Lung (tissue), 12 donors: Measurements from ENCODE around the gene ESR1. TPM values are rescaled to one million over a fixed set of nuclear protein-coding genes. Genes with fewer than 3 reads are reported as not detected.

Source experiments
- ATAC-seq: fragments of 200-7000 bp; cut with Tn5 transposase; one replicate; pipeline ENCODE4 v1.9.1; 2020; ENCODE audit warnings: moderate number of reproducible peaks; ENCODE audit not compliant: insufficient read depth, low FRiP score
- DNase-seq, 3 donors: peaks; one replicate each; pipeline ENCODE4 v3.0.0-alpha.2; 2013 to 2017
- H3K27ac ChIP-seq, 2 donors: one replicate each; pipeline ENCODE4 v1.5.1; 2013; ENCODE audit warnings: mild to moderate bottlenecking in 2 of 2, moderate library complexity in 2 of 2, control low read depth in 1 of 2, inconsistent platforms in 1 of 2, low read depth in 1 of 2, low read length in 1 of 2
- H3K27me3 ChIP-seq, 3 donors: one replicate each; pipeline ENCODE4 v1.5.1; 2013; ENCODE audit warnings: low read length in 2 of 3; ENCODE audit not compliant: control insufficient read depth in 3 of 3, insufficient read depth in 3 of 3
- H3K36me3 ChIP-seq, 4 donors: one replicate each; pipeline ENCODE4 v1.5.1; 2013; ENCODE audit warnings: low read length in 4 of 4, mild to moderate bottlenecking in 1 of 4, moderate library complexity in 1 of 4; ENCODE audit not compliant: control insufficient read depth in 4 of 4, insufficient read depth in 4 of 4
- H3K4me1 ChIP-seq, 5 donors: one replicate each; pipeline ENCODE4 v1.5.1; 2013; ENCODE audit warnings: low read length in 5 of 5, mild to moderate bottlenecking in 2 of 5, moderate library complexity in 1 of 5; ENCODE audit not compliant: control insufficient read depth in 5 of 5, insufficient read depth in 5 of 5
- H3K4me3 ChIP-seq: one replicate; pipeline ENCODE4 v1.5.1; 2013; ENCODE audit warnings: mild to moderate bottlenecking, control low read depth, moderate library complexity
- H3K9ac ChIP-seq, 2 donors: one replicate each; pipeline ENCODE4 v1.5.1; 2013; ENCODE audit warnings: low read length in 2 of 2, control low read depth in 1 of 2; ENCODE audit not compliant: insufficient read depth in 1 of 2
- H3K9me3 ChIP-seq, 4 donors: one replicate each; pipeline ENCODE4 v1.5.1; 2013; ENCODE audit warnings: low read length in 3 of 4, mild to moderate bottlenecking in 1 of 4, moderate library complexity in 1 of 4; ENCODE audit not compliant: control insufficient read depth in 4 of 4, insufficient read depth in 3 of 4
- CTCF ChIP-seq: IDR thresholded peaks from 2 replicates; pipeline ENCODE4 v1.5.1; 2012; ENCODE audit warnings: mild to moderate bottlenecking; ENCODE audit errors: control extremely low read depth, extremely low read depth
- WGBS, 2 donors: extraction: QIAGEN DNeasy Blood & Tissue Kit; methylation state at CpG; one replicate each; pipeline ENCODE4 v1.1.7; 2013; 5-methylcytosine and 5-hydroxymethylcytosine counted together
- polyA plus RNA-seq, 2 donors: library from polyadenylated mRNA; stranded (reverse); fragments of 200-250 nt; gene quantifications; one replicate each; pipeline ENCODE4 v1.2.1, GENCODE V29; 2013
- total RNA-seq, 2 donors: library from RNA; depleted of rRNA in 1 of 2; stranded (reverse); fragments of >200 nt in 1 of 2; gene quantifications; one replicate each; pipeline ENCODE4 v1.2.1, GENCODE V29; 2014 to 2021
- donor health status: control.
- donor health status: control.
- donor health status: Bipolar disorder and iron deficiency.
- donor health status: healthy.
- donor health status: DM: yes; HTN: yes; CAD: no.

Gene ESR1
- total and polyA plus RNA-seq, 4 donors = 0.14 to 3.7 (median 0.78) TPM

- Histone ChIP-seq H3K9me3 (no peaks in the 10 kb centered on the region), H3K4me1 (peaks cover 0 to 5% (median 0%) of the 10 kb centered on the region in 5 donors), H3K27ac (no peak overlapping the region), H3K9ac (no peak overlapping the region), H3K4me3 (no peak overlapping the region), H3K27me3 (no peaks in the 10 kb centered on the region), H3K36me3 (no peaks in the 10 kb centered on the region)
- TF ChIP-seq CTCF = no peak
- ATAC-seq = no peak
- DNase-seq = no peak
- WGBS, 2 donors = 97 to 98% methylated on average over 4 of the region's 4 CpGs
Observed at GRCh38 chr6:151762817-151763216, 44.7 kb upstream of the ESR1 start.

- Histone ChIP-seq H3K4me1 (peaks cover 0 to 5% (median 0%) of the 10 kb centered on the region in 5 donors), H3K4me3 (no peak overlapping the region), H3K36me3 (no peaks in the 10 kb centered on the region), H3K9ac (peak overlapping the region in 1 of 2 donors; percentile 8), H3K27ac (no peak overlapping the region), H3K27me3 (no peaks in the 10 kb centered on the region), H3K9me3 (no peaks in the 10 kb centered on the region)
- TF ChIP-seq CTCF = no peak
- ATAC-seq (no peak), DNase-seq (peak in 2 of 3 donors; percentile 1 to 2)
- WGBS, 2 donors = 70 to 81% methylated on average over 9 of the region's 9 CpGs
Observed at GRCh38 chr6:151763303-151763702, 44.2 kb upstream of the ESR1 start.

GRCh38 chr6:151763938-151764680 is 43.4 kb upstream of the ESR1 start:
- H3K4me3 ChIP-seq = no peak overlapping the region
- H3K4me1 ChIP-seq = peaks cover 0 to 5% (median 0%) of the 10 kb centered on the region in 5 donors
- H3K36me3 ChIP-seq = no peaks in the 10 kb centered on the region
- 25 to 34% methylated on average over 20 of the region's 20 CpGs for WGBS, 2 donors
- H3K27ac ChIP-seq = peak overlapping the region; percentile 17 to 28
- peak; percentile 58 to 77 (median 66) for DNase-seq
- no peak for TF ChIP-seq CTCF
- ATAC-seq = peak; percentile 91
- no peaks in the 10 kb centered on the region for H3K27me3 ChIP-seq
- no peak overlapping the region for H3K9ac ChIP-seq
- no peaks in the 10 kb centered on the region for H3K9me3 ChIP-seq
